H9 (cell line): ENCODE measurements around the gene LDLRAD4. TPM values are rescaled to one million over a fixed set of nuclear protein-coding genes. Genes with fewer than 3 reads are reported as not detected.

Experiments
- DNase-seq: peaks from one replicate; pipeline ENCODE4 v3.0.0-alpha.2; 2017
- H2AFZ ChIP-seq: one replicate; pipeline ENCODE4 v1.6.1; 2013; ENCODE audit warnings: mild to moderate bottlenecking, low read length, control low read depth, moderate library complexity
- H2AK5ac ChIP-seq: 2 replicates; pipeline ENCODE4 v1.6.1; 2013; ENCODE audit warnings: low read length, control low read depth, mixed read lengths; ENCODE audit not compliant: insufficient read length
- H2BK120ac ChIP-seq: one replicate; pipeline ENCODE4 v1.6.1; 2013; ENCODE audit warnings: low read depth, mild to moderate bottlenecking, low read length, control low read depth, inconsistent platforms; ENCODE audit not compliant: poor library complexity, severe bottlenecking
- H2BK12ac ChIP-seq: 2 replicates; pipeline ENCODE4 v1.6.1; 2013; ENCODE audit warnings: low read length, control low read depth, mixed read lengths, low read depth; ENCODE audit not compliant: insufficient read length
- H2BK15ac ChIP-seq: 2 replicates; pipeline ENCODE4 v1.6.1; 2013; ENCODE audit warnings: low read depth, low read length, control low read depth
- H2BK20ac ChIP-seq: one replicate; pipeline ENCODE4 v1.6.1; 2013; ENCODE audit warnings: low read depth, mild to moderate bottlenecking, low read length, control low read depth, inconsistent platforms; ENCODE audit not compliant: poor library complexity, severe bottlenecking
- H2BK5ac ChIP-seq: 2 replicates; pipeline ENCODE4 v1.6.1; 2013; ENCODE audit warnings: low read length, control low read depth, mixed read lengths; ENCODE audit not compliant: insufficient read length
- H3K14ac ChIP-seq: 2 replicates; pipeline ENCODE4 v1.6.1; 2013; ENCODE audit warnings: low read length, control low read depth; ENCODE audit not compliant: insufficient read depth
- H3K18ac ChIP-seq: 2 replicates; pipeline ENCODE4 v1.6.1; 2013; ENCODE audit warnings: low read depth, mild to moderate bottlenecking, mixed read lengths, low read length, control low read depth; ENCODE audit not compliant: insufficient read length
- H3K23ac ChIP-seq: 2 replicates; pipeline ENCODE4 v1.6.1; 2013; ENCODE audit warnings: low read length, control low read depth, mixed read lengths, low read depth; ENCODE audit not compliant: insufficient read length
- H3K23me2 ChIP-seq: 2 replicates; pipeline ENCODE4 v1.6.1; 2013; ENCODE audit warnings: low read depth, mild to moderate bottlenecking, mixed read lengths, low read length, control low read depth; ENCODE audit not compliant: insufficient read length, poor library complexity, severe bottlenecking
- H3K27ac ChIP-seq: 2 replicates; pipeline ENCODE4 v1.5.1; 2013; ENCODE audit warnings: low read length, control low read depth, mixed read lengths, low read depth; ENCODE audit not compliant: insufficient read length
- H3K27me3 ChIP-seq: 2 replicates; pipeline ENCODE4 v1.6.1; 2013; ENCODE audit warnings: low read length, control low read depth, inconsistent platforms; ENCODE audit not compliant: insufficient read depth
- H3K4ac ChIP-seq: 2 replicates; pipeline ENCODE4 v1.6.1; 2013; ENCODE audit warnings: low read depth, mild to moderate bottlenecking, control low read depth, inconsistent platforms, low read length, moderate library complexity
- H3K4me1 ChIP-seq: 2 replicates; pipeline ENCODE4 v1.6.1; 2013; ENCODE audit warnings: low read length, control low read depth, inconsistent platforms; ENCODE audit not compliant: insufficient read depth
- H3K4me2 ChIP-seq: 2 replicates; pipeline ENCODE4 v1.6.1; 2013; ENCODE audit warnings: low read length, control low read depth, mixed read lengths; ENCODE audit not compliant: insufficient read length, insufficient read depth
- H3K56ac ChIP-seq: 2 replicates; pipeline ENCODE4 v1.6.1; 2013; ENCODE audit warnings: low read depth, mild to moderate bottlenecking, mixed read lengths, low read length, control low read depth; ENCODE audit not compliant: insufficient read length
- H3K79me1 ChIP-seq: 2 replicates; pipeline ENCODE4 v1.6.1; 2013; ENCODE audit warnings: low read depth, mild to moderate bottlenecking, moderate library complexity, low read length, control low read depth, inconsistent platforms; ENCODE audit not compliant: insufficient read depth, poor library complexity, severe bottlenecking
- H3K79me2 ChIP-seq: 2 replicates; pipeline ENCODE4 v1.6.1; 2013; ENCODE audit warnings: low read length, control low read depth, inconsistent platforms; ENCODE audit not compliant: insufficient read depth
- H3K9ac ChIP-seq: 2 replicates; pipeline ENCODE4 v1.6.1; 2013; ENCODE audit warnings: low read length, control low read depth, mixed read lengths; ENCODE audit not compliant: insufficient read length; ENCODE audit errors: extremely low read depth
- H3K9me3 ChIP-seq: one replicate; pipeline ENCODE4 v1.6.1; 2013; ENCODE audit warnings: low read depth, low read length, inconsistent platforms; ENCODE audit not compliant: control insufficient read depth
- H3T11ph ChIP-seq: one replicate; pipeline ENCODE4 v1.6.1; 2013; ENCODE audit warnings: mild to moderate bottlenecking, low read length, control low read depth, inconsistent platforms
- H4K20me1 ChIP-seq: one replicate; pipeline ENCODE4 v1.6.1; 2013; ENCODE audit not compliant: control insufficient read depth, insufficient read length, insufficient read depth
- H4K5ac ChIP-seq: 2 replicates; pipeline ENCODE4 v1.6.1; 2013; ENCODE audit warnings: low read depth, mild to moderate bottlenecking, mixed read lengths, low read length, control low read depth; ENCODE audit not compliant: insufficient read length
- H4K8ac ChIP-seq: replicated peaks from 2 replicates; pipeline ENCODE4 v1.6.1; 2013; ENCODE audit warnings: low read length, control low read depth, mixed read lengths, low read depth; ENCODE audit not compliant: insufficient read length
- H4K91ac ChIP-seq: 2 replicates; pipeline ENCODE4 v1.6.1; 2013; ENCODE audit warnings: low read depth, mild to moderate bottlenecking, moderate library complexity, mixed read lengths, low read length, control low read depth; ENCODE audit not compliant: insufficient read length
- H3K27ac Mint-ChIP-seq, 3 experiments: 2 replicates in 2 of 3; 3 replicates in 1 of 3; pipeline ENCODE4 v1.8.0; 2020 to 2021; ENCODE audit warnings: mixed read lengths in 3 of 3, mild to moderate bottlenecking in 1 of 3, moderate library complexity in 1 of 3
- H3K27me3 Mint-ChIP-seq: 2 replicates; pipeline ENCODE4 v1.8.0; 2021; ENCODE audit warnings: low read depth, mild to moderate bottlenecking, moderate library complexity, mixed read lengths
- H3K36me3 Mint-ChIP-seq, 3 experiments: 2 replicates in 2 of 3; 3 replicates in 1 of 3; pipeline ENCODE4 v1.8.0; 2020 to 2021; ENCODE audit warnings: low read depth in 3 of 3, mixed read lengths in 3 of 3; ENCODE audit not compliant: insufficient read depth in 1 of 3
- H3K4me1 Mint-ChIP-seq, 2 experiments: 2 replicates each; pipeline ENCODE4 v1.8.0; 2020; ENCODE audit warnings: mixed read lengths in 2 of 2
- H3K4me3 Mint-ChIP-seq, 2 experiments: 2 replicates in 1 of 2; 3 replicates in 1 of 2; pipeline ENCODE4 v1.8.0; 2020 to 2021; ENCODE audit warnings: mild to moderate bottlenecking in 2 of 2, mixed read lengths in 2 of 2, moderate library complexity in 1 of 2
- H3K9me3 Mint-ChIP-seq, 2 experiments: 2 replicates in 1 of 2; 3 replicates in 1 of 2; pipeline ENCODE4 v1.8.0; 2020; ENCODE audit warnings: mild to moderate bottlenecking in 2 of 2, mixed read lengths in 2 of 2, moderate library complexity in 1 of 2
- WGBS: extraction: QIAGEN DNeasy Blood & Tissue Kit; methylation state at CpG from one replicate; pipeline ENCODE4 v1.1.7; 2013; ENCODE audit warnings: missing lambda C conversion rate, low lambda C conversion rate, mixed read lengths; ENCODE audit not compliant: insufficient read length; ENCODE audit errors: extremely low coverage; 5-methylcytosine and 5-hydroxymethylcytosine counted together
- total RNA-seq: library from RNA; stranded (reverse); gene quantifications from 2 replicates; pipeline ENCODE4 v1.2.1, GENCODE V29; 2021
- TF ChIP-seq, protein P1 (sequence below): fragments of 200-600 bp; sonication (generic); conservative IDR thresholded peaks from 3 replicates; pipeline ENCODE4 v1.8.0; 2021; ENCODE audit warnings: antibody characterized with exemption, mild to moderate bottlenecking

The LDLRAD4 gene
- total RNA-seq, 1 experiment from 2014 or later, result 3.9 TPM

DNA sequence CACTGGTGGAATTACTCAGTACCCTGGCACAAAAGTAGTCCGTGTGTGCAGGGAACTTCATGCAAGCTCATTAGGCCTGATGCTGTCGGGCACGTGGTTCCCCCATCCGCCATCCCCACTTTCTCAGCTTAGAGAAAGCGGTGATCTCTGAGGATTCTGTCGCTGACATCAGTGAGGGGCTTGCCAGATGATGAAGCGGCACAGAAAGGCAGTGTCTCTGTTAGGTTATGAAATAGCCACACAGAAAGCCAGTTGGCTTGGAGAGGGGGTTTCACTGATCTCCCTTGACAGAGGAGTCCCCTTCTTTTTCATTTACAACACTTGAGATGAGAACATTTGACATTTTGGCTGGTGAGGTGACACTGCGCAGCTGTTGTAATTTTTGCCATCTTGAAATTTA, 328.1 kb downstream of the LDLRAD4 start:
- Histone ChIP-seq H2BK20ac (no peak overlapping the region), H3K14ac (no peak overlapping the region), H3K27me3 (no peaks in the 10 kb centered on the region), H3K79me2 (no peaks in the 10 kb centered on the region), H2BK120ac (no peak overlapping the region), H4K20me1 (no peaks in the 10 kb centered on the region), H3K4ac (no peak overlapping the region), H2AK5ac (no peak overlapping the region), H4K5ac (no peak overlapping the region), H3K4me1 (no peaks in the 10 kb centered on the region), H4K91ac (no peak overlapping the region), H4K8ac (no peak overlapping the region), H2BK15ac (no peak overlapping the region), H3K9me3 (no peaks in the 10 kb centered on the region), H3K79me1 (no peaks in the 10 kb centered on the region), H2BK5ac (no peak overlapping the region), H3K18ac (no peak overlapping the region), H3K27ac (no peak overlapping the region), H2BK12ac (no peak overlapping the region), H3K23me2 (no peaks in the 10 kb centered on the region), H3K4me2 (no peak overlapping the region), H3T11ph (no peak overlapping the region), H3K9ac (no peak overlapping the region), H3K23ac (no peak overlapping the region), H2AFZ (no peak overlapping the region), H3K56ac (no peak overlapping the region)
- Mint-ChIP-seq H3K27me3 (peaks cover 1% of the 10 kb centered on the region; the same call in 1 of the 2 replicates), H3K4me3 (no peak overlapping the region), H3K9me3 (peaks cover 4 to 7% of the 10 kb centered on the region in 2 experiments; a peak in 2 of 5 replicates), H3K4me1 (peaks cover 7 to 8% of the 10 kb centered on the region in 2 experiments; a peak in 1 of 4 replicates), H3K27ac (no peak overlapping the region; a peak in 1 of 7 replicates), H3K36me3 (no peaks in the 10 kb centered on the region; a peak in 1 of 7 replicates)
- TF ChIP-seq, protein P1, sequence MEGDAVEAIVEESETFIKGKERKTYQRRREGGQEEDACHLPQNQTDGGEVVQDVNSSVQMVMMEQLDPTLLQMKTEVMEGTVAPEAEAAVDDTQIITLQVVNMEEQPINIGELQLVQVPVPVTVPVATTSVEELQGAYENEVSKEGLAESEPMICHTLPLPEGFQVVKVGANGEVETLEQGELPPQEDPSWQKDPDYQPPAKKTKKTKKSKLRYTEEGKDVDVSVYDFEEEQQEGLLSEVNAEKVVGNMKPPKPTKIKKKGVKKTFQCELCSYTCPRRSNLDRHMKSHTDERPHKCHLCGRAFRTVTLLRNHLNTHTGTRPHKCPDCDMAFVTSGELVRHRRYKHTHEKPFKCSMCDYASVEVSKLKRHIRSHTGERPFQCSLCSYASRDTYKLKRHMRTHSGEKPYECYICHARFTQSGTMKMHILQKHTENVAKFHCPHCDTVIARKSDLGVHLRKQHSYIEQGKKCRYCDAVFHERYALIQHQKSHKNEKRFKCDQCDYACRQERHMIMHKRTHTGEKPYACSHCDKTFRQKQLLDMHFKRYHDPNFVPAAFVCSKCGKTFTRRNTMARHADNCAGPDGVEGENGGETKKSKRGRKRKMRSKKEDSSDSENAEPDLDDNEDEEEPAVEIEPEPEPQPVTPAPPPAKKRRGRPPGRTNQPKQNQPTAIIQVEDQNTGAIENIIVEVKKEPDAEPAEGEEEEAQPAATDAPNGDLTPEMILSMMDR, result no peak
- DNase-seq, result no peak
- WGBS, result no CpG with 5 or more reads among the region's 8 CpGs
